ENCODE measurements around the gene ROPN1.

Gene ROPN1

DNA sequence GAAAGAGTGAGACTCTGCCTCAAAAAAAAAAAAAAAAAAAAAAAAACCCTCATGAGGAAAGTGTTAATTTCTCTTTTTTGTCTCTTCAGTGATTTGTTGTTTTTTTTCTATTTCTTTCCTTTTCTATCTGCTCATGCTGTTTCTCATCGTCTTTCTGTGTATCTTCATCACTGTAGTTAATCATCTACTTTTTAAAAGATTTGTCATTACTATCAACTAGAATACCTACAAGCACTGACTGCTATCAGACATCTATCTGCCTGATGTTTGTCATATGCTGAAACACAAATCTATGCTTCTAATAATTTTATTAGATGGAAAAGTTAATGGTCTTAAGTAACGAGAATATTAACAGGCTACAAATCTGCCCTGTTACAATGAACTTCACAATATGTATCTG is 57.7 kb downstream of the ROPN1 start:
- TF ChIP-seq, protein P1, sequence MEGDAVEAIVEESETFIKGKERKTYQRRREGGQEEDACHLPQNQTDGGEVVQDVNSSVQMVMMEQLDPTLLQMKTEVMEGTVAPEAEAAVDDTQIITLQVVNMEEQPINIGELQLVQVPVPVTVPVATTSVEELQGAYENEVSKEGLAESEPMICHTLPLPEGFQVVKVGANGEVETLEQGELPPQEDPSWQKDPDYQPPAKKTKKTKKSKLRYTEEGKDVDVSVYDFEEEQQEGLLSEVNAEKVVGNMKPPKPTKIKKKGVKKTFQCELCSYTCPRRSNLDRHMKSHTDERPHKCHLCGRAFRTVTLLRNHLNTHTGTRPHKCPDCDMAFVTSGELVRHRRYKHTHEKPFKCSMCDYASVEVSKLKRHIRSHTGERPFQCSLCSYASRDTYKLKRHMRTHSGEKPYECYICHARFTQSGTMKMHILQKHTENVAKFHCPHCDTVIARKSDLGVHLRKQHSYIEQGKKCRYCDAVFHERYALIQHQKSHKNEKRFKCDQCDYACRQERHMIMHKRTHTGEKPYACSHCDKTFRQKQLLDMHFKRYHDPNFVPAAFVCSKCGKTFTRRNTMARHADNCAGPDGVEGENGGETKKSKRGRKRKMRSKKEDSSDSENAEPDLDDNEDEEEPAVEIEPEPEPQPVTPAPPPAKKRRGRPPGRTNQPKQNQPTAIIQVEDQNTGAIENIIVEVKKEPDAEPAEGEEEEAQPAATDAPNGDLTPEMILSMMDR (IDR thresholded peaks at IDR 0.05; ENCODE audit: poor library complexity, severe bottlenecking), result no peak
- H3K36me3 ChIP-seq (ENCODE audit: low read depth), result peaks cover 87% of the 10 kb centered on the region
- no peak for ATAC-seq (ENCODE audit: low read depth)

DNA sequence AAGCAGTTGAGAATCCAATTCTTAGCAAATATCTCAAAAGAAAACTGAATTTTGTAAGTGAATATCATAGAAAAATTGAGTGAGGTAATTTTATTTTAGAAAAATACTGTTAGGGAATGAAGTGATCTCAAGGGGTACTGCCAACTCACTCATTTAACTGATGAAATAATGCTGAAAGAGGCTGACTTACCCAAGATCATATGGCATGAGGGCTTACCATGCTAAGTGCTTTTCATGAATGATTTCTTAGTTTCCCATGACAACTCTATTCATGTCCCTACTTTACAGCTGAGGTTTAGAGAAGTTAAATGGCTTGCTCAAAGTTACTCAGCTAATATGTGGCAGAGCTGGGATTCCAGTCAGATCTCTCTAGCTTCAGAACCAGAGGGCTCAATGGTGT is 61.5 kb downstream of the ROPN1 start:
- TF ChIP-seq, protein P1 (IDR thresholded peaks at IDR 0.05; ENCODE audit: poor library complexity, severe bottlenecking), result no peak
- no peak for DNase-seq (ENCODE audit: low spot score)

More for the DNA sequence above, 57.7 kb downstream of the ROPN1 start:
- H3K4me1 ChIP-seq (ENCODE audit: insufficient read depth, poor library complexity, severe bottlenecking), result no peaks in the 10 kb centered on the region
- H3K4me3 ChIP-seq (ENCODE audit: severe bottlenecking), result no peak overlapping the region
- no peaks in the 10 kb centered on the region for H3K27me3 ChIP-seq (ENCODE audit: insufficient read depth, poor library complexity, severe bottlenecking)
- H3K9me3 ChIP-seq (ENCODE audit: severe bottlenecking), result no peaks in the 10 kb centered on the region
- H3K27ac ChIP-seq (ENCODE audit: poor library complexity, severe bottlenecking), result no peak overlapping the region
- no peak for DNase-seq (ENCODE audit: low spot score)

DNA sequence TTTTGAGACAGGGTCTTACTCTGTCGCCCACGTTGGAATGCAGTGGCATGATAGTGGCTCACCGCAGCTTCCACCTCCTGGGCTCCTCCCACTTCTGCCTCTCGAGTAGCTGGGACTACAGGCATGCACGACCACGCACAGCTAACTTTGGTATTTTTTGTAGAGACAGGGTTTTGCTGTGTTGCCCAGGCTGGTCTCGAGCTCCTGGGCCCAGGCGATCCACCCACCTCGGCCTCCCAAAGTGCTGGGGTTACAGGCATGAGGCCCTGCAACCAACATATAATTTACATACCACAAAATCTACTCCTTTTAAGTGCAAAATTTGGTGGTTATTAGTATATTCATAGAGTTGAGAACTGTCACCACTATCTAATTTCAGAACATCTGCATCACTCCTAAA is 62.6 kb downstream of the ROPN1 start:
- Histone ChIP-seq H3K27ac (ENCODE audit: poor library complexity, severe bottlenecking) (no peak overlapping the region), H3K4me3 (ENCODE audit: severe bottlenecking) (no peak overlapping the region), H3K4me1 (ENCODE audit: insufficient read depth, poor library complexity, severe bottlenecking) (no peaks in the 10 kb centered on the region), H3K27me3 (ENCODE audit: insufficient read depth, poor library complexity, severe bottlenecking) (no peaks in the 10 kb centered on the region), H3K9me3 (ENCODE audit: severe bottlenecking) (no peaks in the 10 kb centered on the region), H3K36me3 (ENCODE audit: low read depth) (peaks cover 76% of the 10 kb centered on the region)
- no peak for DNase-seq (ENCODE audit: low spot score)
- TF ChIP-seq, protein P1 (IDR thresholded peaks at IDR 0.05; ENCODE audit: poor library complexity, severe bottlenecking), result no peak
- no peak for ATAC-seq (ENCODE audit: low read depth)

More for the DNA sequence above, 61.5 kb downstream of the ROPN1 start:
- ATAC-seq (ENCODE audit: low read depth), result no peak
- peaks cover 73% of the 10 kb centered on the region for H3K36me3 ChIP-seq (ENCODE audit: low read depth)
- H3K27me3 ChIP-seq (ENCODE audit: insufficient read depth, poor library complexity, severe bottlenecking), result no peaks in the 10 kb centered on the region
- no peak overlapping the region for H3K27ac ChIP-seq (ENCODE audit: poor library complexity, severe bottlenecking)
- H3K9me3 ChIP-seq (ENCODE audit: severe bottlenecking), result no peaks in the 10 kb centered on the region
- no peaks in the 10 kb centered on the region for H3K4me1 ChIP-seq (ENCODE audit: insufficient read depth, poor library complexity, severe bottlenecking)
- no peak overlapping the region for H3K4me3 ChIP-seq (ENCODE audit: severe bottlenecking)

DNA sequence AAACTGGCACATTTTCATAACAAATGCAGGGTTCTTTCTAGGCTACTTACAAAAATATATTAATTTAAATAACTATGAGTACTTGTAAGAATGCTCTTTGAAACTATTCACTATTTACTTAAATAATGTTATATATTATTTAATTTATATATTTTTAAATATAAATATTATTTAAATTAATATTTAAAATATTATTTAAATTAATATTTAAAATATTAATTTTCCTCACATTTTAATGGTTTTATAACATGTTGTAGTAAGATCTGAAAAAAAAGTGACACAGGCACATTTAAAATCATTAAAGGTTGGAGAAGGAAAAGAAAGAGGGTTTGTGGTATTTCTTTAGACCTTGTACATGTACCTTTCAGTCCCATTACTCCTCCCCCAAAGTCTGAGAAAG is 65.5 kb downstream of the ROPN1 start:
- TF ChIP-seq, protein P1 (IDR thresholded peaks at IDR 0.05; ENCODE audit: poor library complexity, severe bottlenecking), result no peak
- Histone ChIP-seq H3K4me1 (ENCODE audit: insufficient read depth, poor library complexity, severe bottlenecking) (no peaks in the 10 kb centered on the region), H3K36me3 (ENCODE audit: low read depth) (peaks cover 71% of the 10 kb centered on the region), H3K27ac (ENCODE audit: poor library complexity, severe bottlenecking) (no peak overlapping the region), H3K4me3 (ENCODE audit: severe bottlenecking) (no peak overlapping the region), H3K27me3 (ENCODE audit: insufficient read depth, poor library complexity, severe bottlenecking) (no peaks in the 10 kb centered on the region), H3K9me3 (ENCODE audit: severe bottlenecking) (no peaks in the 10 kb centered on the region)
- no peak for ATAC-seq (ENCODE audit: low read depth)
- no peak for DNase-seq (ENCODE audit: low spot score)

DNA sequence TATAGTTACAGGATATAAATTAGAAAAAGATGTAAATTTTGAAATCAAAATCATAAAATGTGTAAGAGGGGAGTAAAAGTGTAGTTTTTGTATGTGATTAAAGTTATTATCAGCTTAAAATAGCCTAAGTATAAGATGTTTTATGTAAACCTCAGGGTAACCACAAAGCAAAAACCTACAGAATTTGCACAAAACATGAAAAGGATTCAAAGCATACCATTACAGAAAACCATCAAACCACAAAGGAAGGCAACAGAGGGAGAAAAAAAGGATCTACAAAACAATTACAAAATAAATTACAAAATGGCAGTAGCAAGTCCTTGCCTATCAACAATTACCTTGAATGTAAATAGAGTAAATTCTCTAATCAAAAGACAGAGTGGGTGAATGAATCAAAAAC is 71.1 kb downstream of the ROPN1 start:
- Histone ChIP-seq H3K27me3 (ENCODE audit: insufficient read depth, poor library complexity, severe bottlenecking) (no peaks in the 10 kb centered on the region), H3K4me1 (ENCODE audit: insufficient read depth, poor library complexity, severe bottlenecking) (no peaks in the 10 kb centered on the region), H3K36me3 (ENCODE audit: low read depth) (peaks cover 60% of the 10 kb centered on the region), H3K4me3 (ENCODE audit: severe bottlenecking) (no peak overlapping the region), H3K9me3 (ENCODE audit: severe bottlenecking) (peaks cover 2% of the 10 kb centered on the region), H3K27ac (ENCODE audit: poor library complexity, severe bottlenecking) (no peak overlapping the region)
- DNase-seq (ENCODE audit: low spot score), result no peak
- TF ChIP-seq, protein P1 (IDR thresholded peaks at IDR 0.05; ENCODE audit: poor library complexity, severe bottlenecking), result no peak
- no peak for ATAC-seq (ENCODE audit: low read depth)
